ENCODE measurements around the gene ST8SIA4.

The ST8SIA4 gene

GRCh38 chr5:100779669-100780375 is 123.3 kb downstream of the ST8SIA4 start:
- no peak for DNase-seq (ENCODE audit: low spot score)

- DNase-seq (ENCODE audit: low spot score) = no peak
Measured at GRCh38 chr5:100777680-100778300, 125.3 kb downstream of the ST8SIA4 start.

- no peak for DNase-seq (ENCODE audit: low spot score)
Measured at GRCh38 chr5:100775533-100775855, 127.6 kb downstream of the ST8SIA4 start.

- DNase-seq (ENCODE audit: low spot score) = no peak
Measured at GRCh38 chr5:100772548-100772947, 130.5 kb downstream of the ST8SIA4 start.

GRCh38 chr5:100772006-100772405 is 131.1 kb downstream of the ST8SIA4 start:
- DNase-seq (ENCODE audit: low spot score) = no peak

GRCh38 chr5:100771181-100771580 is 131.9 kb downstream of the ST8SIA4 start:
- no peak for DNase-seq (ENCODE audit: low spot score)

GRCh38 chr5:100768221-100768620 is 134.9 kb downstream of the ST8SIA4 start:
- DNase-seq (ENCODE audit: low spot score) = no peak

GRCh38 chr5:100762995-100763394 is 140.1 kb downstream of the ST8SIA4 start:
- no peak for DNase-seq (ENCODE audit: low spot score)

GRCh38 chr5:100762108-100762507 is 141.0 kb downstream of the ST8SIA4 start:
- DNase-seq (ENCODE audit: low spot score) = no peak

- no peak for DNase-seq (ENCODE audit: low spot score)
Measured at GRCh38 chr5:100761192-100761591, 141.9 kb downstream of the ST8SIA4 start.

- DNase-seq (ENCODE audit: low spot score) = no peak
Measured at GRCh38 chr5:100760688-100761087, 142.4 kb downstream of the ST8SIA4 start.

- DNase-seq (ENCODE audit: low spot score) = no peak
Measured at GRCh38 chr5:100758780-100759179, 144.3 kb downstream of the ST8SIA4 start.

GRCh38 chr5:100758306-100758705 is 144.8 kb downstream of the ST8SIA4 start:
- no peak for DNase-seq (ENCODE audit: low spot score)

GRCh38 chr5:100757618-100758017 is 145.5 kb downstream of the ST8SIA4 start:
- DNase-seq (ENCODE audit: low spot score) = no peak
